Parathyroid adenoma (tissue), 2 donors: ENCODE data around the gene OSBPL2.

ENCODE experiments used
- H2AFZ ChIP-seq: fragments of 300-600 bp; sonication (generic); one replicate; pipeline ENCODE4 v1.7.0; 2017; ENCODE audit warnings: antibody characterized with exemption, mild to moderate bottlenecking
- H3K27ac ChIP-seq: fragments of 300-600 bp; sonication (generic); one replicate; pipeline ENCODE4 v1.7.0; 2017
- H3K27me3 ChIP-seq: fragments of 300-600 bp; sonication (generic); one replicate; pipeline ENCODE4 v1.7.0; 2017; ENCODE audit warnings: low read length; ENCODE audit not compliant: control insufficient read depth, insufficient read depth
- H3K36me3 ChIP-seq: fragments of 300-600 bp; sonication (generic); one replicate; pipeline ENCODE4 v1.7.0; 2017; ENCODE audit warnings: low read length; ENCODE audit not compliant: control insufficient read depth, insufficient read depth
- H3K4me1 ChIP-seq: fragments of 300-600 bp; sonication (generic); one replicate; pipeline ENCODE4 v1.7.0; 2017; ENCODE audit warnings: control low read depth
- H3K4me2 ChIP-seq: fragments of 300-600 bp; sonication (generic); one replicate; pipeline ENCODE4 v1.7.0; 2017; ENCODE audit warnings: low read length
- H3K4me3 ChIP-seq: fragments of 300-600 bp; sonication (generic); one replicate; pipeline ENCODE4 v1.7.0; 2017; ENCODE audit warnings: low read depth, low read length
- H3K79me2 ChIP-seq: fragments of 300-600 bp; sonication (generic); one replicate; pipeline ENCODE4 v1.7.0; 2017; ENCODE audit warnings: control low read depth
- H3K9ac ChIP-seq: fragments of 300-600 bp; sonication (generic); one replicate; pipeline ENCODE4 v1.7.0; 2017; ENCODE audit warnings: mild to moderate bottlenecking
- H3K9me3 ChIP-seq: fragments of 300-600 bp; sonication (generic); one replicate; pipeline ENCODE4 v1.7.0; 2017; ENCODE audit warnings: low read length; ENCODE audit not compliant: control insufficient read depth
- TF ChIP-seq, protein P1 (sequence below): fragments of 300-600 bp; sonication (generic); IDR thresholded peaks from one replicate; pipeline ENCODE4 v1.7.0; 2017; ENCODE audit warnings: antibody characterized with exemption, mild to moderate bottlenecking
- donor health status: primary hyperparathyroidism.

The OSBPL2 gene

DNA sequence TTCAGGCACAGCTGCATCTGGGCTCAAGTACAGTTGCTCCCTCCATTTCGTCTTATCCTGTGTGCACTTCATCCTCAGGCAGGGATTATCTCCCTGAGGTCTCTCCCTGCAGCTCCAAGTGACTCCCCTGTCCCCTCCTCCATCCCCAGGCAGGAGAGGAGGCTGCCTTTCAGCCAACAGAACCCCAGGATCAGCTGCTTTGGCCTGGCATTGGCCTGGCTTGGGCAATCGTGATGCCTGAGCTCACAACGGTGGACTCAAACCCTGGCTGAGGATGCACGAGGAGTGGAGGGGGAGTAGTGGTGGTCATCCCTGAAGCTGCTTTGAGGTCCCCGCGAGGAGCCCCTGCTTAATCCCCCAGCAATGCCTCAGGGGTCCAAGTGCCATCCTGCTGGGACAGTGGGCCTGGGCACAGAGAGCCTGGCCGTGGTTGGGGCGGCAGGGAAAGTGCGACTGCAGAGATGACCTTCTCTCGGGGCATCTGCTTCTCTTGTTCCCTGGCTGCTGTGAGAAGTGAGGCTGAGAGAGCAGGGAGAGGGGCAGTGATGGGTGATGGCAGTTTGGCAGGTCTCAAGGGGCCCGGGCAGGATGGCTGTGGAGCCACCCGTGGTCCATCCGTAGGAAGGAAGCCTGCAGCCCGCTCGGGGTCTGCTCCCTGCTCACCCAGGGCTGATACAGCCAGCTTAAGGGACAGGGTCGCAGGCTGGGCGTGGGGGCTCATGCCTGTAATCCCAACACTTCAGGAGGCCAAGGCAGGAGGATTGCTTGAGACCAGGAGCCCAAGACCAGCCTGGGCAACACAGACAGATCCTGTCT lies 12.3 kb upstream of the OSBPL2 start:
- Histone ChIP-seq H3K36me3 (no peaks in the 10 kb centered on the region), H3K79me2 (no peaks in the 10 kb centered on the region), H2AFZ (no peak overlapping the region), H3K9ac (no peak overlapping the region), H3K4me2 (no peak overlapping the region), H3K9me3 (no peaks in the 10 kb centered on the region), H3K4me1 (peaks cover 11% of the 10 kb centered on the region), H3K27ac (no peak overlapping the region), H3K4me3 (no peak overlapping the region), H3K27me3 (no peaks in the 10 kb centered on the region)
- TF ChIP-seq, protein P1, sequence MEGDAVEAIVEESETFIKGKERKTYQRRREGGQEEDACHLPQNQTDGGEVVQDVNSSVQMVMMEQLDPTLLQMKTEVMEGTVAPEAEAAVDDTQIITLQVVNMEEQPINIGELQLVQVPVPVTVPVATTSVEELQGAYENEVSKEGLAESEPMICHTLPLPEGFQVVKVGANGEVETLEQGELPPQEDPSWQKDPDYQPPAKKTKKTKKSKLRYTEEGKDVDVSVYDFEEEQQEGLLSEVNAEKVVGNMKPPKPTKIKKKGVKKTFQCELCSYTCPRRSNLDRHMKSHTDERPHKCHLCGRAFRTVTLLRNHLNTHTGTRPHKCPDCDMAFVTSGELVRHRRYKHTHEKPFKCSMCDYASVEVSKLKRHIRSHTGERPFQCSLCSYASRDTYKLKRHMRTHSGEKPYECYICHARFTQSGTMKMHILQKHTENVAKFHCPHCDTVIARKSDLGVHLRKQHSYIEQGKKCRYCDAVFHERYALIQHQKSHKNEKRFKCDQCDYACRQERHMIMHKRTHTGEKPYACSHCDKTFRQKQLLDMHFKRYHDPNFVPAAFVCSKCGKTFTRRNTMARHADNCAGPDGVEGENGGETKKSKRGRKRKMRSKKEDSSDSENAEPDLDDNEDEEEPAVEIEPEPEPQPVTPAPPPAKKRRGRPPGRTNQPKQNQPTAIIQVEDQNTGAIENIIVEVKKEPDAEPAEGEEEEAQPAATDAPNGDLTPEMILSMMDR, result no peak

DNA sequence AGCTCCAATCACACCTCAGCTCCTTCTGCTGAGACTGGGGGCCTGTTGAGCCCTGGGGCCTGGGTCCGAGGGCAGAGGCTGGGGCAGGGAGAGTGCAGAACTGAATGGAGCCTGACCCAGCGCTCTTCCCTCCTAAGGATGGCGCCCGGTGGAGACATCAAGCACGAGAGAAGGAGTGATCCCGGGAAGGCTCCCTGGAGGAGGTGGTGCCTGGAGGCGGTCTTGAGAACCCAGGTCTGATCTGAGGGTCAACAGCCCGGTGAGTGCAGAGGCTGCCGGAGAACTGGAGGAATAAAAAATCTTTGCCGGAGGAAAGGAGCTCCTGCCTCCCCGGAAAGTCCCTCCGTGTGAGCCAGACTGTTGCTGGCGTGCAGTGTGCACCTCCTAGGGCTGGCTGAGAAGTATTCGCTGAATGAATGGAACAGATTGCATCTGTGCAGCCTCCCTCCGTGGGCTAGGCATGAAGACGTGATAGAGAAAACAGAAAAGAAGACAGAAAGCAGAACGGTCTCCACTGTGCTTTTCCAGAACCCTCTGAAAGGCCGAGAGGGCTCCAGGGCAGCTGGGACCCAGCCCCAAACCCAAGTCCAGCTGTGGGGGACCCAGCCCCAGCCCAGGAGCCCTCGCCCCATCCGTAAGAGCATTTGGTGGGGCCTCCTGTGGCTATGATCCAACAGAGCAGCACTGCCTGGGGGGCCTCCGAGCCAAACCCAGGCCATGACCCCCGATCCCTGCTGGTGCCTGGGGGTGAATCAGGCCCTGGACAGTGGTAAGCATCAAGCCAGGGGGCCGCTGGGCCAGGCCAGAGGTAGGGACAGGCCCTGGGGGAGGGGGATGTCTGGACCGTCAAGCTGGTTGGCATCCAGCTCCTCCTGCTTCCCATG lies 11.4 kb upstream of the OSBPL2 start:
- Histone ChIP-seq H3K79me2 (no peaks in the 10 kb centered on the region), H3K36me3 (no peaks in the 10 kb centered on the region), H3K9me3 (no peaks in the 10 kb centered on the region), H3K27ac (no peak overlapping the region), H2AFZ (no peak overlapping the region), H3K4me3 (no peak overlapping the region), H3K9ac (no peak overlapping the region), H3K4me1 (peaks cover 12% of the 10 kb centered on the region), H3K4me2 (no peak overlapping the region), H3K27me3 (no peaks in the 10 kb centered on the region)
- TF ChIP-seq, protein P1, result no peak

DNA sequence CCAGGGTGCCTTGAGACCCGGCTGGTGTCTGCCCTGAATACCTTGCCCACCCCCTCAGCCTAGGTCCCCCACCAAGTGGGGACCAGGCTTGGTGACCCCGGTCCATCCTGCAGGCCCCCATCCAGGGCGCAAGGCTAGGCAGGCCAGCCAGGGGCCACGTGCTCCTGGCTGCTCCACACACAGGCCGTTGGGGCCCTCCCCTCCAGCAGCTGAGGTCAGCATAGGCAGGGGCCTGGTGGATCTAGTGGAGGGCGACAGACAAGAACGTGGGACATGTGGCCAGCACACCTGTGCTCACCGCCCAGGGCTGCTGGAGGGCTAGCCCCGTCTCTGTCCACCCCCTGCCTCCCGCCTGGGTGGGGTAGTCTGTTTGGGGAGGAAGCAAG lies 10.7 kb upstream of the OSBPL2 start:
- H3K4me2 ChIP-seq, result no peak overlapping the region
- no peak overlapping the region for H3K4me3 ChIP-seq
- no peaks in the 10 kb centered on the region for H3K27me3 ChIP-seq
- TF ChIP-seq, protein P1, result no peak
- H3K79me2 ChIP-seq, result no peaks in the 10 kb centered on the region
- peak overlapping the region; percentile 61 for H2AFZ ChIP-seq
- H3K36me3 ChIP-seq, result no peaks in the 10 kb centered on the region
- H3K4me1 ChIP-seq, result peaks cover 18% of the 10 kb centered on the region
- no peaks in the 10 kb centered on the region for H3K9me3 ChIP-seq
- H3K27ac ChIP-seq, result no peak overlapping the region
- no peak overlapping the region for H3K9ac ChIP-seq

- Histone ChIP-seq H3K4me3 (no peak overlapping the region), H3K79me2 (no peaks in the 10 kb centered on the region), H3K9me3 (no peaks in the 10 kb centered on the region), H3K9ac (no peak overlapping the region), H3K4me2 (no peak overlapping the region), H3K36me3 (no peaks in the 10 kb centered on the region), H2AFZ (peak overlapping the region; percentile 61), H3K27ac (no peak overlapping the region), H3K4me1 (peaks cover 25% of the 10 kb centered on the region), H3K27me3 (no peaks in the 10 kb centered on the region)
- TF ChIP-seq, protein P1, result no peak
Measured at GRCh38 chr20:62227977-62228958, 10.1 kb upstream of the OSBPL2 start.
